HG03095 (cell line): ENCODE data around the gene CYP3A4.
"Not testable (repeated sequence)": the region's sequence is repeated elsewhere in the genome, so short reads cannot be mapped to it uniquely, and the experiment has no call there.

Experiments used
- ATAC-seq: cut with Tn5 transposase; IDR thresholded peaks from one replicate; pipeline ENCODE4 v1.9.1; 2021; ENCODE audit warnings: moderate library complexity; ENCODE audit not compliant: unreplicated experiment

Gene CYP3A4

DNA sequence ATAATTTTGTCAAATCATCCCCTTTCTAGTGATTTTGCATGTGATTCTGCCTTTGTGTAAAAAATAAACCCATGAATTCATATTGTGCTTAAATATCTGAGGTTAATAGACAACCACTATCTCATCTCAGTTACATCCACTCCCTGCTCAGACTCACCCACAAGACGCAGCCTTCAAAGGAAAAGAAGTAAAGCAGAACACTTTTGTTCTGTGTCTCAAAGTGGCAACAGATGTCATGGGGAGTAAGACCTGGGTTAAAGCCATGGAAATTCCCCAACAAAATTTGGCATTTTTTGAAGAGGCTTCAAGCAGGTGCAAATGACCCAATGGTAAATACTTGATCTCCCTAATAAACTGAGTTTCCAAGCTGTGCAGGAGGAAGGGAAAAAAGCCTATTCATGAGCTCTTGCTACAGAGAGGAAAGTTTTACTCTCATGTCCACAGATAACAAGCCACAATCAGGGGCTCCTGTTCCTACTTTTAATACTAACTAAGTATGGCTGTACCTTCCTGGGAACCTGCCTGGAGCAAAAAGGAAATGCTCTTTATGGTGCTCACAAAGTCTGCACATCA lies 53.7 kb downstream of the CYP3A4 start:
- ATAC-seq: no peak

DNA sequence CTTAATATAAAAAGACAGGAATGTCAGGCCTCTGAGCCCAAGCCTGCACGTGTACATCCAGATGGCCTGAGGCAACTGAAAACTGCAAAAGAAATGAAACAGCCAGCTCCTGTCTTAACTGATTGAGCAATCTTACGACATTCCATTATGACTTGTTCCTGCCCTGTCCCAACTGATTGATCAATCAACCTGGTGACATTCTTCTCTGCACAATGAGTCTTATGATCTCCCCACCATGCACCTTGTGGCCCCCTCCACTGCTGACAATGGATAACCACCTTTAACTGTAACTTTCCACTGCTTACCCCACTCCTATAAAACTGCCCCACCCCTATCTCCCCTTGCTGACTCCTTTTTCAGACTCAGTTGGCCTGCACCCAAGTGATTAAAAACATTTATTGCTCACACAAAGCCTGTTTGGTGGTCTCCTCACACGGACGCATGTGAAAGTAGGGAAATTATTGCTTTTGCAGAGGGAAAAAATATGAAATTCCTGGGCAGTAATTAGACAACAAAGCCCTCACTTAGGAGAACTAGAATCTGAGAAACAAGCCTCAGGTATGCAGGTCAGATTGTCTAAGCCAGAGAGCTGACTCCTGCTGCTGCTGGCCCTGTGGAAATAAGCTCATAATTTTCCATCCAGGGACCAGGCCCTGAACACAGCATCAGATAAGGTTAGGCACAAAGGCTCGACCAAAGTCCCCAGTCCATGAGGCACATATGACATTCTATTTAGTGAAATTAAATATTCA lies 54.3 kb downstream of the CYP3A4 start:
- no peak for ATAC-seq

DNA sequence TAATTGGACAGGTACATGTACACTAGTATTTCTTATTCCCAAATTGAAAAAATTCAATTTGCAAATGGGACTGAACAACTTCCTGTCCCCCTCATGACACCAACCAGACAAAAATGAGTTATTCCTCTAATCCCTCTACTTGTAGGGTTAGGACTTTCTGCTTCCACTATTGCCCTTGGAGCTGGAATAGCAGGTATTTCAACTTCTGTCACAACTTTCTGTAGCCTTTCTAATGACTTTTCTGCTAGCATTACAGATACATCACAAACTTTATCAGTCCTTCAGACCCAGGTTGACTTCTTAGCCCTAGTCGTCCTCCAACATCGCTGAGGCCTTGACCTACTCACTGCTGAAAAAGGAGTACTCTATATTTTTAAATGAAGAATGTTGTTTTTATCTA lies 55.4 kb downstream of the CYP3A4 start:
- no peak for ATAC-seq

DNA sequence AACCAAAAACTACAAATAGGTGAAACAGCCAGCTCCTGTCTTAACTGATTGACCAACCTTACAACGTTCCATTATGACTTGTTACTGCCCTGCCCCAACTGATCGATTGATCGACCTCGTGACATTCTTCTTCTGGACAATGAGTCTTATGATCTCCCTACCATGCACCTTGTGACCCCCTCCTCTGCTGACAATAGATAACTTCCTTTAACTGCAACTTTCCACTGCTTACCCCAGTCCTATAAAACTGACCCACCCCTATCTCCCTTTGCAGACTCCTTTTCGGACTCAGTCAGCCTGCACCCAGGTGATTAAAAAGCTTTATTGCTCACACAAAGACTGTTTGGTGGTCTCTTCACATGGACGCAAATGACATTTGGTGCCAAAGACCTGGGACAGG lies 60.8 kb downstream of the CYP3A4 start:
- ATAC-seq: not testable (repeated sequence)

DNA sequence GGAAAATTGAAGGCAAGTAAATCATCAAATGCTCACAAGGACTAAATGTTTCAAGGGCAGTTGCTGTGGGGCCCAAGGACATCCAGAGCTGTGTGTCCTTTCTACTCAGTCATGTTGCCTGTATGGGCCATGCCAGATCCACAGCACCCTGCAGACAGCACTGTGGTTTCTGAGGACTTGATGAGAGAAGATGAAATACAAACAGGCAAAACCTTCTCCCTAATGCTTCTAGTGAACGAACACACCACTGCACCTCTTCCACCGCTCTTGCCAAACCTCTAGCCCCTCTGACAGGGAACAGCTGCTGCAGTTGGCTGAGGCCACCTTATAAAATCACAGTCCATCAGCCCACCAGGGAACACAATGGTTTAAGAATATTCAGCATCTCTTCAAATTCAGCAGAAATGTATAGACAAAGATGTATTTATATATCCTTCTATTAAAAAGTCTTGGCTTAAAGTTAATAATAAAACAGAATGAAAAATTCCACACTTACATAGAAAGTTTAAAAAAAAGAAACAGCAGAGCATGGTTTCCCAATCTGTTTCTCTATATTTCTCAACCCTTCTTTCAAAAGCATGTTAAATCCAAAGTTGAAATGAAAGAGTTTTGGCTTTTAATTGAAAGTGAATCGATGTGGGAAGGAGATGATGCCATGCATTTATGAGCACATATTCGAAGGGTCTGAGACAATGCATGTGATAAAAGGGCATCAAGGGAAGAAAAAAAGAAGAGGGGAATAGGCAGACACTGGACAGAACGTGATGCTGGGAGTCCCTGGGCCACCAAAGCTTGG lies 63.0 kb downstream of the CYP3A4 start:
- no peak for ATAC-seq

DNA sequence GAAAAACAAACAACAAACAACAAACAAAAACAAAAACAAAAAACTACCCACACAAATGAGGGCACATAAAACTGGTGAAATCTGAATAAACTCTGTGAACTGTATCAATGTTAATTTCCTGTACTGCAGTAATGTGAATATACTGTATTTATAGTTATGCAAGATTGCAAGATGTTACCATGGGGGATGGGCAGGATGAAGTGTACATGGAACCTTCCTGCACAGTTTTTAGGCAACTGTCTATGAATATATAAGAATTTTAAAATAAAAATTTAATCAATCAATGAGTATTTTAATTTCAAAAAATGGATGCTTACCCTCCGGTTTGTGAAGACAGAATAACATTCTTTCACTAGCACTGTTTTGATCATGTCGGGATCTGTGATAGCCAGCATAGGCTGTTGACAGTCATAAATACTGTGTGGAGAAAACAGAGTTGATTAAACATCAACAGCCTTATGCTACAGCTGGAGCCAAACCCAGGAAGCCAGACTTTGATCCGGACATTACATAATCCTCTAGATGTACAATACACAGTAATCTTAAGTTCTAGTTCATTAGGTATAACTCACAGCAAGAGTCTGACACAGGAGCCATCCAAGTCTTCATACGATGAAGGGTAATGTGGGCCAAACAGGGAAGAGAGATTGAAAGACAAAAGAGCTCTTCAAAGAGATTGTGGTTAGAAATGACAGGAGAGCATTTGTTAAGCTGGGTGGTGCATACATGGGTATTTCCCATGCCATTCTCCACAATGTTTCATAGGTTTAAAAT lies 63.8 kb downstream of the CYP3A4 start:
- ATAC-seq: no peak

DNA sequence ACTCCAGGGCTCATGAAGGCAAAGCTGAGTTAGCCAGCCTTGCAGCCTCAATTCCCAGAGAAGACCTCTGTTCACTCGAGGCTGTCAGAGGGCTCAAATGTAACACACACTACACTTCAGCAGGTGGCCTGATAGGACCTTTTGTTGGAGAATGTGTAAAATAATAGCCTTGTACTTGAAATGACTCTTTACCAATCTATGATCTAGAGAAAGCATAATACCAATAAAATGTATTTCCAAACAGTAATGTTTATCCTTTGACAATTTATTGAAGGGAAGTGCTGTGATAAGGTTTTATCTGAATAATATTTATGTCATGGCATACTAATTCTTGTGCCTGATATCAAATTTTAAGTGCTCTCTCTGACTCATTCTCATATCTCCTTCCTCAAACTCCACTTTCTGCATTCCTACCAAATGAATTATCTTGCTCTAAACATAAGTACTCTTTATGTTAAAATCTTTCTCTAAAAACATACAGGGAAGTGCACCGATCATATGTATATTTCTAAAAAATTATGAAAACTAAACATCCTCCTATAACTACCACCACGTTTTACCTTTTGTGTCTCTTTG lies 69.9 kb downstream of the CYP3A4 start:
- ATAC-seq: no peak

DNA sequence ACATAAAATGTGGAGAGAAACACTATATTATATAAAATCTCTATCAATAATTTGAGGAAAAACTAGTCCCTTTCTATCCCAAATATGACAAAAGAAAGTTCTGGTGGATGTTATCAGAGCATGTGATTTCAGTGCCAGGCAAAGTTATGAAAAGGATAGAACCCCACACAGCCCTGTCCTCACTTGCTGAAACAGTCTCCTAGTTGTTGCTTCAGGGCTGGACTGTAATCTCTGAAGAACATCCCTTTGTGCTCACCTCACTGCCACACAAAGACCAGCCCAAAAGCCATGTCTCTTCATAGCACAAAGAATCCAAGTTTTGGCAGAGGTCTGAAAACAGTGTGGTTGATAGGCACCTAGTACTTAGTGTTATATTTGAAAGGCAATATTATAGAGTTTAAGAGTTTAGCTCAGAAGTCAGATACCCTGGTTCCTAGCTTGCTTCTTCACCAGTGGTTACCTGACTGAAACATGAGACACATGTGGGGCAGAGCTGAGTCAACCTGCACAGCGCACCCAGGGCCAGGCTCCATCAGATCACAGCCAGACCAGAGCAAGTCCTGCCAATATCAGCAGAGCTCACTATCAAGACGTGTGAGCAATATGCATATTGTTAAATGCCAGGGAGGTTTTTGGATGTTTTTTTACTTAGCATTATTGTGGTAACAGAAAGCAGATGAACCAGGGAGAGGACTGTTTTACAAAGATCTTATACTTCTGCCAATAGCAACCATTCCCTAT lies 74.0 kb downstream of the CYP3A4 start:
- no peak for ATAC-seq

DNA sequence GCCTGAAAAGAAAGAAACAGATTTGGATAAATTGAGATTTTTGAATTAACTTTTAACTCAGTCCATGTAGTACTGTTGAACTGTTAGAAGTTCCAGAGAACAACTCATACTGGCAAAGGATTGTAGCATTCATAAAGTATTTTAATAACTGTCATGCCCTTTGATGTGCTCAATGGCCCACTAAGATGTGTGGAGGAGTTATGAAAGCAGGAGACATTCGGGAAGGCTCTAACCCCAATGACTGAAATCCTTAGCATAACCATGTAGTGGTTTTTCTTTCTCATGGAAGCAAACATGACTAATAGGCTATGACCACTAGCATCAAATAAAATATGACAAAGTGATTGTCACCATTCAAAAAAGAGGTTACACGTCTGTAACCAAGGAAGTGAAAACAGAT lies 74.7 kb downstream of the CYP3A4 start:
- ATAC-seq: no peak

DNA sequence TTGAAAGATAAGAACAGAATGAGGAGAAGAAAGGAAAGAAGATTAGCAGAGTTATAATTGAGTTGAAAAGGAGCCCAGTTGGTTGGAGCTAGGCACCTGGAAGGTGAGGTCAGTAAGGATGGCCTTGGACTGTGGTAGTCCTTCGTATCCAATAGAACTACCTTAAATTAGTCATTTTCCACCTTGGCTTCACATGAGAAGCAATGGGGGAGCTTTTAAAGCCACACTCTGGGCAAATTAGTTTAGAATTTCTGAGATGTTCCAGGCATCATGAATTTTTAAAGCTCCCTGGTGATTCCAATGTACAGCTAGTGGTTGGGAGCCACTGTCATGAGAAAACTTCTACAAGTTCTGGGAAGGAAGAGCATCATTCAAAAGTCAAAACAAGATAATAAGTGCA lies 76.9 kb downstream of the CYP3A4 start:
- no peak for ATAC-seq
